ENCODE data around the gene XYLT1. TPM values are rescaled to one million over a fixed set of nuclear protein-coding genes. Genes with fewer than 3 reads are reported as not detected.
A peak's percentile ranks its signal among the peaks of the same experiment; 100 is the strongest.

XYLT1 gene
- total and polyA plus RNA-seq, 2 of the 13 experiments (the other 11 are each of a cell fraction or from before 2014, with no cell fraction given): not detected

DNA sequence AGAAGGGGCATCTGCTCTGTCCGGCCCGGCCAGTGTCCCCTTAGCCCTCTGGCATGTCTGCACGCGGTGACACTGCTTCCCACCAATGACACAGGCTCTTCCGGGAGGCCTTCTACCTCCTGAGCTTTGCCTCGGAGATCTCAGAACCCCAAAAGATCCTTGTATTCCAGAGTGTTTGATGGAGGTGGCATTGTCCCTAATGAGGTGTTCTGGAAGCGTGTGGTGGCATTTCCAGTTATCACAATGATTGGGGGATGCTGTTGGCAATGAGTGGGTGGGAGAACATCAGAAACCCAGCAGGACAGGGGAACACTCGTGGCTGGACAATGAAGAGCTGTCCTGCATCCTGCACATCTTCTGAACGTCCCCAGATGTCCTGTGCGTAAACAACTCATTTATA lies 198.0 kb downstream of the XYLT1 start:
- ATAC-seq: no peak
- no peak overlapping the region for H3K9ac ChIP-seq (ENCODE audit: insufficient read depth, low read depth, low read length)

GRCh38 chr16:17271687-17272086 lies 199.1 kb downstream of the XYLT1 start:
- intact Hi-C loops (cut with micrococcal nuclease; ENCODE audit: unreplicated experiment): no loop called here
- DNase-seq (ENCODE audit: low spot score) (no peak), FAIRE-seq (no peak), ATAC-seq (no peak)
- CTCF ChIA-PET (ENCODE audit: low intra/inter-chr PET ratio, low total read pairs): no interaction called here
- TF ChIP-seq NFE2 (CRISPR knock-in tag; IDR thresholded peaks at IDR 0.05) (no peak), LCORL (IDR thresholded peaks at IDR 0.05) (peak; percentile 44; the same call in 1 of the 2 replicates), LCORL (CRISPR knock-in tag; IDR thresholded peaks at IDR 0.05) (no peak)
- no peaks in the 10 kb centered on the region for H4K20me1 ChIP-seq (ENCODE audit: insufficient read depth, low read length)
- H3K4me3 ChIP-seq (replicated peaks in 1 of 3; ENCODE audit: insufficient read depth in 1 of 3, low read depth in 2 of 3, low read length in 3 of 3): no peak overlapping the region
- BruUV-seq (replicated peaks): no TSS peak
- H3K4me2 ChIP-seq (ENCODE audit: low read depth, low read length): no peak overlapping the region
- no peak overlapping the region for H3K27ac ChIP-seq (ENCODE audit: extremely low read length, insufficient read depth, low read length)
- H3K36me3 ChIP-seq (replicated peaks in 1 of 2; ENCODE audit: control insufficient read depth in 1 of 2, insufficient read depth in 2 of 2, low read length in 2 of 2): no peaks in the 10 kb centered on the region
- no peaks in the 10 kb centered on the region for H3K79me2 ChIP-seq (ENCODE audit: insufficient read depth, low read length)
- H3K27me3 ChIP-seq (ENCODE audit: control insufficient read depth in 1 of 2, insufficient read depth in 2 of 2, low read length in 2 of 2): no peaks in the 10 kb centered on the region; a peak in 1 of 5 replicates
- POLR2A ChIA-PET: no interaction called here
- no peaks in the 10 kb centered on the region for H3K9me3 ChIP-seq (ENCODE audit: low read length)
- H3K4me1 ChIP-seq (ENCODE audit: insufficient read depth, low read length): peaks cover 34% of the 10 kb centered on the region
- H3K9ac ChIP-seq (ENCODE audit: insufficient read depth, low read depth, low read length): no peak overlapping the region
- no peak overlapping the region for H2AFZ ChIP-seq (ENCODE audit: low read length)
- WGBS (ENCODE audit: low lambda C conversion rate): 43% methylated on average over 4 of the region's 4 CpGs
- in situ Hi-C loops (cut with HindIII; ENCODE audit: extremely low pct_ligation_motif_present, low pct_unique_long_range_greater_than_20kb): loop anchor here (10.0 kb wide), 1 partner anchor 193 kb away; no protein-coding TSS in a partner anchor

More for the DNA sequence above, 198.0 kb downstream of the XYLT1 start:
- intact Hi-C loops (cut with micrococcal nuclease; ENCODE audit: unreplicated experiment): no loop called here
- no peak overlapping the region for H3K4me3 ChIP-seq (replicated peaks in 1 of 3; ENCODE audit: insufficient read depth in 1 of 3, low read depth in 2 of 3, low read length in 3 of 3)
- FAIRE-seq (no peak), DNase-seq (ENCODE audit: low spot score) (no peak)
- H4K20me1 ChIP-seq (ENCODE audit: insufficient read depth, low read length): no peaks in the 10 kb centered on the region
- no peak overlapping the region for H2AFZ ChIP-seq (ENCODE audit: low read length)
- H3K9me3 ChIP-seq (ENCODE audit: low read length): no peaks in the 10 kb centered on the region
- H3K36me3 ChIP-seq (replicated peaks in 1 of 2; ENCODE audit: control insufficient read depth in 1 of 2, insufficient read depth in 2 of 2, low read length in 2 of 2): no peaks in the 10 kb centered on the region
- no peaks in the 10 kb centered on the region for H3K79me2 ChIP-seq (ENCODE audit: insufficient read depth, low read length)
- TF ChIP-seq JARID2 (CRISPR knock-in tag; IDR thresholded peaks at IDR 0.05; ENCODE audit: insufficient replicate concordance) (no peak), GTF3A (CRISPR knock-in tag; conservative IDR thresholded peaks at IDR 0.05) (no peak), ZBTB7A (CRISPR knock-in tag; IDR thresholded peaks at IDR 0.05) (no peak), ZNF766 (CRISPR knock-in tag; IDR thresholded peaks at IDR 0.05; ENCODE audit: borderline replicate concordance) (no peak)
- TF ChIP-seq, protein P1, sequence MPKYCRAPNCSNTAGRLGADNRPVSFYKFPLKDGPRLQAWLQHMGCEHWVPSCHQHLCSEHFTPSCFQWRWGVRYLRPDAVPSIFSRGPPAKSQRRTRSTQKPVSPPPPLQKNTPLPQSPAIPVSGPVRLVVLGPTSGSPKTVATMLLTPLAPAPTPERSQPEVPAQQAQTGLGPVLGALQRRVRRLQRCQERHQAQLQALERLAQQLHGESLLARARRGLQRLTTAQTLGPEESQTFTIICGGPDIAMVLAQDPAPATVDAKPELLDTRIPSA (CRISPR knock-in tag; IDR thresholded peaks at IDR 0.05; ENCODE audit: borderline replicate concordance): no peak
- in situ Hi-C loops (cut with HindIII; ENCODE audit: extremely low pct_ligation_motif_present, low pct_unique_long_range_greater_than_20kb): loop anchor here (10.0 kb wide), 1 partner anchor 192 kb away; no protein-coding TSS in a partner anchor
- ChIA-PET CTCF (ENCODE audit: low intra/inter-chr PET ratio, low total read pairs) (no interaction called here), POLR2A (no interaction called here)
- no peak overlapping the region for H3K4me2 ChIP-seq (ENCODE audit: low read depth, low read length)
- H3K4me1 ChIP-seq (ENCODE audit: insufficient read depth, low read length): peaks cover 34% of the 10 kb centered on the region
- 62% methylated on average over 10 of the region's 10 CpGs for WGBS (ENCODE audit: low lambda C conversion rate)
- H3K27ac ChIP-seq (ENCODE audit: extremely low read length, insufficient read depth, low read length): no peak overlapping the region
- H3K27me3 ChIP-seq (ENCODE audit: control insufficient read depth in 1 of 2, insufficient read depth in 2 of 2, low read length in 2 of 2): no peaks in the 10 kb centered on the region; a peak in 1 of 5 replicates
- no TSS peak for BruUV-seq (replicated peaks)

Data from HepG2 (cell line).